HG02588 (cell line): ENCODE results near the gene ZBTB24.
"Not testable (repeated sequence)": the region's sequence is repeated elsewhere in the genome, so short reads cannot be mapped to it uniquely, and the experiment has no call there.

Experiments used
- ATAC-seq: cut with Tn5 transposase; IDR thresholded peaks from one replicate; pipeline ENCODE4 v1.9.1; 2021; ENCODE audit warnings: mild to moderate bottlenecking, moderate library complexity; ENCODE audit not compliant: unreplicated experiment

Gene ZBTB24

DNA sequence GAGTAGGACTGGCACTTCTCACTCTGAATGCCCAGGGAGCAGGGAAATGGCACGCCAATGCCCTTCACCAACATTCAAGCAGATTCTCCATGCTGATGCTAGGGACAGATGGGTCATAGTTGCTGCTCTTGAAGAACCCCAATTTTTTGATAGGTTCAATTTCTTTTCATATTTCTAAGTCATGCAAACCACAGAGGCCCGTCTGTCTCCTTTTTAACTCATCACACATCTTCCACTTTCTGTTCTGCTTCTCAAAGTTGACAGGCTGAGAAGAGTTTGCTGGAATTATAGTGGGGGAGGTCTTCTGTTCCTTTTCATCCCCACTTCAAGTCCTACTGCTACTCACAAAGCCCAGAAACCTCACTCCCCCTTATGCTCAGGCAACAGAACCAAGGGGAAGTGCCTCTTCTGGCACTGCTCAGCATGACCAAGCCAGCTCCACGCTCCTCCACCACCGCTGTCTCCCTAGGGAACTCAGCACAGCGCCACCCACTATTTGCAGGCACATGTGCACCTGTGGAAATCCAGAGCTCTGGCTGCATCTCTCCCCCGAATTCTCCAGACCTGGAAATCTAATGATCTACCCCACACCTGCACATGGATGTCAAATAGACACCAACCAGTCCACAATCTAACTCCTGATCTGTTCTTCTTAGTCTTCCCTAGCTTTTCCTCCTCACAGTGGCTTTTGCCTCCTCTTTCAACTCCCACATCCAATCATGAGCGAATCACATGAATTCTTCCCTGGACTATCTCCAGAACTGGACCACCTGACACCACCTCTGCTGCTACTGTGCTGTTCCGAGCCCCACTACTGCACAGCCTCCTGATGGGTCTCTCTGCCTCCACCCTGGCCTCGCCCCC lies 10.7 kb downstream of the ZBTB24 start:
- peak; percentile 70 for ATAC-seq

GRCh38 chr6:109471105-109471810 lies 11.8 kb downstream of the ZBTB24 start:
- ATAC-seq = no peak

GRCh38 chr6:109469591-109470189 lies 13.3 kb downstream of the ZBTB24 start:
- no peak for ATAC-seq

GRCh38 chr6:109467696-109468095 lies 15.3 kb downstream of the ZBTB24 start:
- ATAC-seq = no peak

DNA sequence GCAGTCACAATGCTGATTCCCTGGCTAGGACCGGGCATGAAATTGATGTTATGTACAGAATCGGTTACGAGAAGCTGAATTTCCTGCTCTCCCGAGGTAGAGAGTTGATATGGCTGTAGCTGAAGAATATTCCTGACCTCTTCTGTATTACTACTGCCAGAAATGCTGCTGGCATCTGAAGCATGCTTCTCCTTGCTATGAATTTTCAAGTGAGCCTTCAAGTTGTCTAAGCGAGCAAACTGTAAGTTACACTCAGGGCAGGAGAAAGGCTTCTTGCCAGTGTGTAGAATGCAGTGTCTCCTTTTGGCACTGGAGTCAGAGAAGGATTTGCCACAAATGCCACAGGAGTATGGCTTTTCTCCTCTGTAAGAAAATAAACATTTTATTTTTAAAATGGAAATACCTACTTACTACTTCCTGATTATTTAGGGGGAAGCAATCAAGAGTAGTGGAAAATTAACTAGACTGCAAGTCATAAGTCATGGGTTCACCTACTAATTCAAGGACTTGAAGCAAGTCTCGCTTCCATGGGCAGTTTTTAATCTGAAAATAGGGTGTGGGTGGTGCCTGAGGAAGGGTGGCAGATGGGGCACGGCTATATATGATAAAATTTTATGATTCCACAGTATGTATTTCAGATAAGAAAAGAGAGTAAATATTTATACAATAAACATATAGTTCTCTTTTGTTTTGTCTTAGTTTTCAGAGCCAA lies 16.7 kb downstream of the ZBTB24 start:
- no peak for ATAC-seq

DNA sequence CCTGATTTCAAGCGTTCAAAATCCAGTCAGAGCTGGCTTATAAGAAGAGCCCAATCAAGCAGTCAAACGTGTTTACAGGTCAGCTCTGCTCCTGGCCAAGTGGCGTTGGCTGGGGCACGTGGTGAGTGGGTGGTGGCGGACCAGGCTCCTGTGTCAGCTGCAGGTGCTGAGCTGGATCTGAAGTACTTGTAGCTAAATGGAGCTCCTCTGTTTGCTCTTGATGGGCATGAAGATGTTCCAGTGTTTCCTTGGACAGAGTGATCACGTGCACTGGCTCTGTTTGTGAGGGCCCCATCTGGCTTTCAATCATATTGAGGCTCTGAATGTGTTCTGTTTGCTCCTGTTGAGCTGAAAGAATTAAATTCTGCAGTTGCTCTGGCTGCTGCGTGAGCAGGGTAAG lies 17.2 kb downstream of the ZBTB24 start:
- no peak for ATAC-seq

GRCh38 chr6:109461733-109462526 lies 21.1 kb downstream of the ZBTB24 start:
- no peak for ATAC-seq

GRCh38 chr6:109461205-109461604 lies 21.8 kb downstream of the ZBTB24 start:
- ATAC-seq = not testable (repeated sequence)

GRCh38 chr6:109460161-109460829 lies 22.7 kb downstream of the ZBTB24 start:
- no peak for ATAC-seq

DNA sequence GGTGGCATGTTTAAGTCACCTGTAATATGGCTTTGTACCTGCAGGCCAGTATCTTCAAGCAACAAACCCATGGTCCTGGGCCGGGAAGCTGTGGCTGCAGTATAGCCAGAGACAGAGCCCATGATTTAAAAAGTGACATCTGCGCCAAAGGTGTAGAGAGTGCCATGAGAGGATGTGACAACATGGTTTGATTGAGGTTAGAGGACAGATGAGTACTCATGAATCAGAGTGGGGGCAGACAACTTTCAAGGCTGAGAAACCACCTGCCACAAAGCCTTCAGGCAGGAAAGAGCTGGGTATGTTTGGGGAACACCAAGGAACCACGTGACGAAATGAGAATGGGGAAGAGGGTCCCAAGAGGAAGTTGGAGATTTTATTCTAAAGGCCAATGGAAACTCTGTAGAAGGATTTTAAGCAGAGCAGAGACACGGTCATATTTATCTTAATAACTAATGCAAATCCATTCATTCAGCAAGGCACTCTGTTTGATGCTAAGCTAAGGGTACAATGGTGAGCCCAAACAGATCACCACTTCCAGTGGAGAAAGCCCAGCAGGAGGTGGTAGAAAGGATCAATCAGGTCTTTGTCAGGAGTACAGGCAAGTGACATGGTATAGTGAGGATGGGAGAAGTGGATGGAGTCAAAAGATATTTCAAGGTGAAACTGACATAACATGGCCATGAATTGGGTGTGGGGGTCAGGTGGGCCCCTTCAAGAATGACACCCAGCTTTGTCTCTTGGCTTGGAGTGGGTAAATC lies 24.1 kb downstream of the ZBTB24 start:
- peak; percentile 21 for ATAC-seq

- ATAC-seq = no peak
These were observed 25.4 kb downstream of the ZBTB24 start for GRCh38 chr6:109457562-109457996.

GRCh38 chr6:109456710-109457561 lies 26.1 kb downstream of the ZBTB24 start:
- no peak for ATAC-seq

DNA sequence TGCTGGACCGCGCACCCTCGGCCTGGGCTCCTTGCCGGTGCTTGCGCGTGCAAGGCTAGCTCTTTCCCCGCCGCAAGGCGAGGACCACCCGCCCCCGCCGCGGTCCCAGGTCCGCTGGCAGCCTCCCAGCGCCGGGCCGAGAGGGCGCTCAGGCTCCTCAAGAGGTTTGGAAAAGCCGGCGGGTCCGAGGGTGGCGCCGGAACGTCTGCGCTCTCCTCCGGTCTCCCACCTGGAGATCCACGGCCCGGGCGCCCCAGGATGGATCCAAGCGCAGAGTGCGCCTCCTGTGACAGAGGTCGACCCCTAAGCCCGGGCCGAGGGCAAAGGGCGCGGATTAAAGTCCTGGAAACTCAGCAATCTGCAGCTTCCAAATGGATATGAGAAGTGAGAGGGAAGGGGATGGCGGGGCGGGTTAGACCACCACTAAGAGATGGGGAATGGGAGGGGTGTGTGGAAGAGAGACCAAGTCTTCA lies 26.9 kb downstream of the ZBTB24 start:
- ATAC-seq = no peak

- ATAC-seq = peak; percentile 61
These were observed 27.4 kb downstream of the ZBTB24 start, which contains the start of gene MICAL1 for GRCh38 chr6:109455437-109456110. MICAL1 (minus strand) TSS chr6:109455772; CDS start chr6:109454196, 1,576 bp downstream.

- peak; percentile 27 for ATAC-seq
These were observed 28.3 kb downstream of the ZBTB24 start for GRCh38 chr6:109454496-109455436.
